GM23338 (cell line): Measurements from ENCODE around the gene PFKFB3. TPM values are rescaled to one million over a fixed set of nuclear protein-coding genes. Genes with fewer than 3 reads are reported as not detected.
A peak's percentile ranks its signal among the peaks of the same experiment; 100 is the strongest.

Experiments used
- ATAC-seq: fragments of 200-7000 bp; cut with Tn5 transposase; 3 replicates; pipeline ENCODE4 v1.9.1; 2020
- DNase-seq: peaks from one replicate; pipeline ENCODE4 v3.0.0-alpha.2; 2015; ENCODE audit warnings: low spot score
- H2AFZ ChIP-seq: fragments of 200-600 bp; sonication (generic); 2 replicates; pipeline ENCODE4 v1.8.0; 2016; ENCODE audit warnings: antibody characterized with exemption, mild to moderate bottlenecking, moderate library complexity
- H3F3A ChIP-seq: fragments of 200-600 bp; sonication (generic); replicated peaks from 2 replicates; pipeline ENCODE4 v1.8.0; 2017; ENCODE audit warnings: antibody characterized with exemption, mixed run types, low read depth
- H3K27ac ChIP-seq: fragments of 200-600 bp; sonication (generic); 2 replicates; pipeline ENCODE4 v1.6.1; 2016; ENCODE audit warnings: low read depth
- H3K27me3 ChIP-seq: fragments of 200-600 bp; sonication (generic); 2 replicates; pipeline ENCODE4 v1.8.0; 2016; ENCODE audit warnings: mild to moderate bottlenecking, mixed run types, moderate library complexity; ENCODE audit not compliant: insufficient read depth
- H3K36me3 ChIP-seq: fragments of 200-600 bp; sonication (generic); 2 replicates; pipeline ENCODE4 v1.8.0; 2016; ENCODE audit warnings: mild to moderate bottlenecking; ENCODE audit not compliant: insufficient read depth
- H3K4me1 ChIP-seq: fragments of 200-600 bp; sonication (generic); 2 replicates; pipeline ENCODE4 v1.8.0; 2016; ENCODE audit warnings: mild to moderate bottlenecking, moderate library complexity; ENCODE audit not compliant: insufficient read depth
- H3K4me2 ChIP-seq: fragments of 200-600 bp; sonication (generic); 2 replicates; pipeline ENCODE4 v1.7.1; 2017; ENCODE audit warnings: mixed run types
- H3K4me3 ChIP-seq: fragments of 200-600 bp; sonication (generic); 2 replicates; pipeline ENCODE4 v1.6.1; 2016; ENCODE audit warnings: mixed run types
- H3K79me2 ChIP-seq: fragments of 200-600 bp; sonication (generic); replicated peaks from 2 replicates; pipeline ENCODE4 v1.8.0; 2017; ENCODE audit warnings: mild to moderate bottlenecking; ENCODE audit not compliant: insufficient read depth
- H3K9me2 ChIP-seq: fragments of 200-600 bp; sonication (generic); 2 replicates; pipeline ENCODE4 v1.8.0; 2017; ENCODE audit not compliant: insufficient read depth
- H4K20me1 ChIP-seq: fragments of 200-600 bp; sonication (generic); replicated peaks from 2 replicates; pipeline ENCODE4 v1.8.0; 2017; ENCODE audit warnings: mild to moderate bottlenecking; ENCODE audit not compliant: insufficient read depth
- H3K27ac Mint-ChIP-seq: 2 replicates; pipeline ENCODE4 v1.8.0; 2020; ENCODE audit warnings: inconsistent platforms, mild to moderate bottlenecking, moderate library complexity, mixed read lengths
- H3K27me3 Mint-ChIP-seq: 3 replicates; pipeline ENCODE4 v1.8.0; 2022; ENCODE audit warnings: low read depth, mild to moderate bottlenecking, moderate library complexity, mixed read lengths, inconsistent platforms; ENCODE audit not compliant: insufficient read depth, poor library complexity
- H3K36me3 Mint-ChIP-seq: 3 replicates; pipeline ENCODE4 v1.8.0; 2021; ENCODE audit warnings: low read depth, mild to moderate bottlenecking, inconsistent platforms, moderate library complexity, mixed read lengths
- H3K4me1 Mint-ChIP-seq: 3 replicates; pipeline ENCODE4 v1.8.0; 2020; ENCODE audit warnings: mild to moderate bottlenecking, inconsistent platforms, mixed read lengths
- H3K4me3 Mint-ChIP-seq: 3 replicates; pipeline ENCODE4 v1.8.0; 2021; ENCODE audit warnings: moderate library complexity, mild to moderate bottlenecking, inconsistent platforms, mixed read lengths
- H3K9me3 Mint-ChIP-seq: 3 replicates; pipeline ENCODE4 v1.8.0; 2020; ENCODE audit warnings: moderate library complexity, mild to moderate bottlenecking, inconsistent platforms, mixed read lengths
- CREB1 ChIP-seq: fragments of 250-450 bp; sonication (Bioruptor Pico); IDR thresholded peaks from 2 replicates; pipeline ENCODE4 v1.5.0; 2020; ENCODE audit warnings: low read depth, mild to moderate bottlenecking, moderate library complexity
- POLR2AphosphoS5 ChIP-seq: IDR thresholded peaks from 2 replicates; pipeline ENCODE4 v1.6.1; 2016; ENCODE audit warnings: antibody characterized with exemption, low read depth
- polyA plus RNA-seq: library from polyadenylated mRNA; unstranded; fragments of >200 nt; fragmentation: Nextera tagmentation; extraction: Ambion mirVana; gene quantifications from 2 replicates; pipeline ENCODE4 v1.2.1, GENCODE V29; 2016
- total RNA-seq: library from RNA; depleted of rRNA; stranded (reverse); fragments of >200 nt; shearing (Covaris generic); gene quantifications from 2 replicates; pipeline ENCODE4 v1.2.3, GENCODE V29; 2014
- TF ChIP-seq, protein P1 (sequence below): fragments of 250-450 bp; sonication (Bioruptor Pico); IDR thresholded peaks from 2 replicates; pipeline ENCODE4 v1.5.0; 2020; ENCODE audit warnings: mild to moderate bottlenecking, moderate library complexity

Gene PFKFB3
- total and polyA plus RNA-seq, 2 experiments from 2014 or later, result 9.5 to 26.8 TPM

- peak overlapping the region; percentile 98 for H3K4me3 Mint-ChIP-seq
- ATAC-seq (peak; percentile 90), DNase-seq (peak; percentile 88)
- no peaks in the 10 kb centered on the region for H3K9me2 ChIP-seq
- peaks cover 17% of the 10 kb centered on the region for H3K4me1 Mint-ChIP-seq
- peaks cover 4% of the 10 kb centered on the region for H4K20me1 ChIP-seq
- peaks cover 12% of the 10 kb centered on the region; the same call in 1 of the 3 replicates for H3K36me3 Mint-ChIP-seq
- peaks cover 9% of the 10 kb centered on the region; the same call in 1 of the 2 replicates for H3K4me1 ChIP-seq
- peak overlapping the region; percentile 71 for H3K4me3 ChIP-seq
- H3K4me2 ChIP-seq, result peak overlapping the region; percentile 92
- TF ChIP-seq, protein P1, sequence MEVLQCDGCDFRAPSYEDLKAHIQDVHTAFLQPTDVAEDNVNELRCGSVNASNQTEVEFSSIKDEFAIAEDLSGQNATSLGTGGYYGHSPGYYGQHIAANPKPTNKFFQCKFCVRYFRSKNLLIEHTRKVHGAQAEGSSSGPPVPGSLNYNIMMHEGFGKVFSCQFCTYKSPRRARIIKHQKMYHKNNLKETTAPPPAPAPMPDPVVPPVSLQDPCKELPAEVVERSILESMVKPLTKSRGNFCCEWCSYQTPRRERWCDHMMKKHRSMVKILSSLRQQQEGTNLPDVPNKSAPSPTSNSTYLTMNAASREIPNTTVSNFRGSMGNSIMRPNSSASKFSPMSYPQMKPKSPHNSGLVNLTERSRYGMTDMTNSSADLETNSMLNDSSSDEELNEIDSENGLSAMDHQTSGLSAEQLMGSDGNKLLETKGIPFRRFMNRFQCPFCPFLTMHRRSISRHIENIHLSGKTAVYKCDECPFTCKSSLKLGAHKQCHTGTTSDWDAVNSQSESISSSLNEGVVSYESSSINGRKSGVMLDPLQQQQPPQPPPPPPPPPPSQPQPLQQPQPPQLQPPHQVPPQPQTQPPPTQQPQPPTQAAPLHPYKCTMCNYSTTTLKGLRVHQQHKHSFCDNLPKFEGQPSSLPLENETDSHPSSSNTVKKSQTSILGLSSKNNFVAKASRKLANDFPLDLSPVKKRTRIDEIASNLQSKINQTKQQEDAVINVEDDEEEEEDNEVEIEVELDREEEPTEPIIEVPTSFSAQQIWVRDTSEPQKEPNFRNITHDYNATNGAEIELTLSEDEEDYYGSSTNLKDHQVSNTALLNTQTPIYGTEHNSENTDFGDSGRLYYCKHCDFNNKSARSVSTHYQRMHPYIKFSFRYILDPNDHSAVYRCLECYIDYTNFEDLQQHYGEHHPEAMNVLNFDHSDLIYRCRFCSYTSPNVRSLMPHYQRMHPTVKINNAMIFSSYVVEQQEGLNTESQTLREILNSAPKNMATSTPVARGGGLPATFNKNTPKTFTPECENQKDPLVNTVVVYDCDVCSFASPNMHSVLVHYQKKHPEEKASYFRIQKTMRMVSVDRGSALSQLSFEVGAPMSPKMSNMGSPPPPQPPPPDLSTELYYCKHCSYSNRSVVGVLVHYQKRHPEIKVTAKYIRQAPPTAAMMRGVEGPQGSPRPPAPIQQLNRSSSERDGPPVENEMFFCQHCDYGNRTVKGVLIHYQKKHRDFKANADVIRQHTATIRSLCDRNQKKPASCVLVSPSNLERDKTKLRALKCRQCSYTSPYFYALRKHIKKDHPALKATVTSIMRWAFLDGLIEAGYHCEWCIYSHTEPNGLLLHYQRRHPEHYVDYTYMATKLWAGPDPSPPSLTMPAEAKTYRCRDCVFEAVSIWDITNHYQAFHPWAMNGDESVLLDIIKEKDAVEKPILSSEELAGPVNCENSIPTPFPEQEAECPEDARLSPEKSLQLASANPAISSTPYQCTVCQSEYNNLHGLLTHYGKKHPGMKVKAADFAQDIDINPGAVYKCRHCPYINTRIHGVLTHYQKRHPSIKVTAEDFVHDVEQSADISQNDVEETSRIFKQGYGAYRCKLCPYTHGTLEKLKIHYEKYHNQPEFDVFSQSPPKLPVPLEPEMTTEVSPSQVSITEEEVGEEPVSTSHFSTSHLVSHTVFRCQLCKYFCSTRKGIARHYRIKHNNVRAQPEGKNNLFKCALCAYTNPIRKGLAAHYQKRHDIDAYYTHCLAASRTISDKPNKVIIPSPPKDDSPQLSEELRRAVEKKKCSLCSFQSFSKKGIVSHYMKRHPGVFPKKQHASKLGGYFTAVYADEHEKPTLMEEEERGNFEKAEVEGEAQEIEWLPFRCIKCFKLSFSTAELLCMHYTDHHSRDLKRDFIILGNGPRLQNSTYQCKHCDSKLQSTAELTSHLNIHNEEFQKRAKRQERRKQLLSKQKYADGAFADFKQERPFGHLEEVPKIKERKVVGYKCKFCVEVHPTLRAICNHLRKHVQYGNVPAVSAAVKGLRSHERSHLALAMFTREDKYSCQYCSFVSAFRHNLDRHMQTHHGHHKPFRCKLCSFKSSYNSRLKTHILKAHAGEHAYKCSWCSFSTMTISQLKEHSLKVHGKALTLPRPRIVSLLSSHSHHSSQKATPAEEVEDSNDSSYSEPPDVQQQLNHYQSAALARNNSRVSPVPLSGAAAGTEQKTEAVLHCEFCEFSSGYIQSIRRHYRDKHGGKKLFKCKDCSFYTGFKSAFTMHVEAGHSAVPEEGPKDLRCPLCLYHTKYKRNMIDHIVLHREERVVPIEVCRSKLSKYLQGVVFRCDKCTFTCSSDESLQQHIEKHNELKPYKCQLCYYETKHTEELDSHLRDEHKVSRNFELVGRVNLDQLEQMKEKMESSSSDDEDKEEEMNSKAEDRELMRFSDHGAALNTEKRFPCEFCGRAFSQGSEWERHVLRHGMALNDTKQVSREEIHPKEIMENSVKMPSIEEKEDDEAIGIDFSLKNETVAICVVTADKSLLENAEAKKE (CRISPR knock-in tag), result no peak
- TF ChIP-seq POLR2AphosphoS5, result peak; percentile 79
- TF ChIP-seq CREB1 (CRISPR knock-in tag), result peak; percentile 68
- no peaks in the 10 kb centered on the region for H3F3A ChIP-seq
- peaks cover 9% of the 10 kb centered on the region for H3K27me3 Mint-ChIP-seq
- no peaks in the 10 kb centered on the region for H3K36me3 ChIP-seq
- peaks cover 40% of the 10 kb centered on the region for H3K79me2 ChIP-seq
- H3K27me3 ChIP-seq, result no peaks in the 10 kb centered on the region
- peak overlapping the region; percentile 90; the same call in 1 of the 2 replicates for H2AFZ ChIP-seq
- peaks cover 3% of the 10 kb centered on the region; the same call in 2 of the 3 replicates for H3K9me3 Mint-ChIP-seq
- no peak overlapping the region for H3K27ac ChIP-seq
- peak overlapping the region; percentile 93 for H3K27ac Mint-ChIP-seq
Measured at GRCh38 chr10:6163364-6164270, 39.1 kb upstream of the PFKFB3 start.
